GM23338 (cell line): ENCODE results near the gene ZBTB25.

Experiments used
- EZH2 ChIP-seq: fragments of 200-600 bp; sonication (generic); IDR thresholded peaks from one replicate; pipeline ENCODE4 v1.8.0; 2017; ENCODE audit warnings: antibody characterized with exemption, mild to moderate bottlenecking, low read depth; ENCODE audit not compliant: unreplicated experiment
- POLR2AphosphoS5 ChIP-seq: IDR thresholded peaks from 2 replicates; pipeline ENCODE4 v1.6.1; 2016; ENCODE audit warnings: antibody characterized with exemption, low read depth
- REST ChIP-seq: IDR thresholded peaks from one replicate; pipeline ENCODE4 v1.6.1; 2018; ENCODE audit warnings: antibody characterized with exemption; ENCODE audit not compliant: unreplicated experiment
- STAT1 ChIP-seq: IDR thresholded peaks from one replicate; pipeline ENCODE4 v1.6.1; 2016; ENCODE audit warnings: antibody characterized with exemption; ENCODE audit not compliant: unreplicated experiment
- ZNF114 ChIP-seq: fragments of 250-450 bp; sonication (Bioruptor Pico); IDR thresholded peaks from 2 replicates; pipeline ENCODE4 v1.5.0; 2020; ENCODE audit warnings: mild to moderate bottlenecking, moderate library complexity
- ZNF462 ChIP-seq: fragments of 250-450 bp; sonication (Bioruptor Pico); IDR thresholded peaks from 2 replicates; pipeline ENCODE4 v1.5.0; 2020; ENCODE audit warnings: mild to moderate bottlenecking, moderate library complexity
- TF ChIP-seq, protein P1 (sequence below), 2 experiments: fragments of 200-600 bp in 1 of 2; sonication (generic) in 1 of 2; conservative IDR thresholded peaks; 2 replicates each; pipeline versions ENCODE4 v1.5.1 to v1.6.1; 2016 to 2017; ENCODE audit warnings: antibody characterized with exemption in 2 of 2, low read depth in 2 of 2, mild to moderate bottlenecking in 2 of 2, moderate library complexity in 1 of 2

DNA sequence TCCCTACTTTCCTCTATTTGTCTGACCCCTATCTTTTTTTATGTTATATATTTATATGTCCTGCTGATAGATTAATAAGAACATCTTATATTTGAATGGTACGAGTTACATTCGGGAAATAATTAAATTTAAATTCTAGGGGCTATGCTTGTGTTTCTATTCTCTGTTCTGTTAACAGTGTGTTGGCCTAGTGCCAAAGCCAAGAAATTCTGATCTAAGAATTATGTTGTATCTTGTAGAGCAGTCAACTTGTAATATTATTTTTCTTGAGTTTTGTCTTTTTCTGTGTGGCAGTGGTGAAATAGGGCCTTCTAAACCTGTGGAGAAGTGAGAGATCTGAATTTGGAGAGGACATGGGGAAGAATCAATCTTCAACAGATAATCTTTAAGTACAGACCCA, 27.9 kb upstream of the ZBTB25 start:
- TF ChIP-seq, protein P1, sequence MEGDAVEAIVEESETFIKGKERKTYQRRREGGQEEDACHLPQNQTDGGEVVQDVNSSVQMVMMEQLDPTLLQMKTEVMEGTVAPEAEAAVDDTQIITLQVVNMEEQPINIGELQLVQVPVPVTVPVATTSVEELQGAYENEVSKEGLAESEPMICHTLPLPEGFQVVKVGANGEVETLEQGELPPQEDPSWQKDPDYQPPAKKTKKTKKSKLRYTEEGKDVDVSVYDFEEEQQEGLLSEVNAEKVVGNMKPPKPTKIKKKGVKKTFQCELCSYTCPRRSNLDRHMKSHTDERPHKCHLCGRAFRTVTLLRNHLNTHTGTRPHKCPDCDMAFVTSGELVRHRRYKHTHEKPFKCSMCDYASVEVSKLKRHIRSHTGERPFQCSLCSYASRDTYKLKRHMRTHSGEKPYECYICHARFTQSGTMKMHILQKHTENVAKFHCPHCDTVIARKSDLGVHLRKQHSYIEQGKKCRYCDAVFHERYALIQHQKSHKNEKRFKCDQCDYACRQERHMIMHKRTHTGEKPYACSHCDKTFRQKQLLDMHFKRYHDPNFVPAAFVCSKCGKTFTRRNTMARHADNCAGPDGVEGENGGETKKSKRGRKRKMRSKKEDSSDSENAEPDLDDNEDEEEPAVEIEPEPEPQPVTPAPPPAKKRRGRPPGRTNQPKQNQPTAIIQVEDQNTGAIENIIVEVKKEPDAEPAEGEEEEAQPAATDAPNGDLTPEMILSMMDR (conservative IDR thresholded peaks at IDR 0.05; ENCODE audit: low read depth in 2 of 2), result no peak
- TF ChIP-seq POLR2AphosphoS5 (no peak), EZH2 (no peak), REST (no peak), STAT1 (no peak), ZNF462 (CRISPR knock-in tag) (no peak), ZNF114 (no peak)
